Measurements from ENCODE around the gene TSPY8. TPM values are rescaled to one million over a fixed set of nuclear protein-coding genes. Genes with fewer than 3 reads are reported as not detected.
"Not testable (repeated sequence)": the region's sequence is repeated elsewhere in the genome, so short reads cannot be mapped to it uniquely, and the experiment has no call there.

The TSPY8 gene
- not detected in 2 replicates for total RNA-seq (2014; rRNA removed; shearing (Covaris generic))
- polyA plus RNA-seq (2015; cell fraction: cytosol; rRNA removed): not detected in 2 replicates
- not detected in 2 replicates for polyA plus RNA-seq (2015; cell fraction: nucleus; rRNA removed)

DNA sequence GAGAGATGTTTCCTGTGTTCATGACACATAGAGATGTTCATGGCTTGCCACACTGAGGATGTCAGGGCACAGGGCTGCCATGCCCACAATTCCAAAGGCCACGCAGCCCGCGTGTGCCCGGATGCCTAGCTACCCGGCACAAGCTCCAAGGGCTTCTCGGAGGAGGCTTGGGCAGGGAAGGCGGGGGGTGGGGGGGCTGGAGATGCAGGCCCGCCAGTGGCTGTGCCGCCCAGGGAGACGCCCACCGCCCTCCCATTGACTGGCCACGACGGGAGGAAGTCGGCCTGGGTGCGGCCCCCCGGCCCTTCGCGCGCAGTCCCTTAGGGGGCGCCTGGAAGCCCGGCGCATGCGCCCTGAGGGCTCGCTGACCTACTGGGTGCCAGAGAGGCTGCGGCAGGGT is at the start of gene TSPY8:
TSPY8 (plus strand) TSS at position 301 of the 400 bp plus-strand sequence; CDS start at position 347, 46 bp downstream.
- DNase-seq (ENCODE audit: low read depth): not testable (repeated sequence)

GRCh38 chrY:9320996-9321395 is 36.6 kb upstream of the TSPY8 start:
- no peak for DNase-seq (ENCODE audit: low read depth)

- not testable (repeated sequence) for DNase-seq (ENCODE audit: low read depth)
These were observed 20.4 kb upstream of the TSPY8 start, which contains the start of gene TSPY4 for GRCh38 chrY:9337164-9337563. Gene TSPY4 (plus strand): TSS chrY:9337464. CDS start chrY:9337510, 46 bp downstream.

DNA sequence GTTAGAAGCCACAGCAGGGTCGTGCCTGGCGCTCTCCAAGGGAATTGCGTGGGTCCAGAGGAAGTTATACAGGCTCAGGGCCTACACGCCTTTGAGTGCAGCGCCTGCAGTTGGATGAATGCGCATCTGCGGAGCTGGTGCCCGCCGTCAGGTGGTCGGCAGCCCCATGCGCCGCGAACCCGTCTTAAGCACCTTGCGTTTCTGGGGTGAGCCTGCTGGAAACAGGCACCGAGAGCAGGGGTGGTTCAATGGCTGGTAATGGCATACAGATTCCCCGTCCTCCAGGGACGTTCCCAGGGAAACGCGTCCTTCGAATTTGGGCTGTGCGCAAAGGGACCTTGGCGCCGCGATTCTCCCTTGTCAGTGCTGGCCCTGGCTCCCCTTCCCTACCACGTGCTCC is 38.9 kb downstream of the TSPY8 start:
- not testable (repeated sequence) for DNase-seq (ENCODE audit: low read depth)

GRCh38 chrY:9398121-9398520 is 40.5 kb downstream of the TSPY8 start, which contains the start of gene TSPY3:
Gene TSPY3 (plus strand): TSS chrY:9398421. CDS start chrY:9398467, 46 bp downstream.
- not testable (repeated sequence) for DNase-seq (ENCODE audit: low read depth)

Small RNA genes within 50 kb of the gene (small RNA-seq; reads per million reads assigned to genes)
- not detected for gene AC006158.1

Other genes with a start within 250 kb of the TSPY8 start
- gene TSPY4, start 20.3 kb upstream of the TSPY8 start, total RNA-seq (2014; rRNA removed; shearing (Covaris generic)): 2.4 TPM in 1 of 2 replicates, not detected in the other
- not detected in 2 replicates for gene TSPY3, start 40.6 kb downstream of the TSPY8 start, total RNA-seq (2014; rRNA removed; shearing (Covaris generic))
- not detected in 2 replicates for gene TSPY1, start 109.2 kb downstream of the TSPY8 start, total RNA-seq (2014; rRNA removed; shearing (Covaris generic))
- gene TSPY9, start 129.5 kb downstream of the TSPY8 start, total RNA-seq (2014; rRNA removed; shearing (Covaris generic)): not detected in 2 replicates
- 2.9 TPM in 1 of 2 replicates, not detected in the other for gene TSPY10, start 170.1 kb downstream of the TSPY8 start, total RNA-seq (2014; rRNA removed; shearing (Covaris generic))